Thyroid gland (tissue), 4 donors: ENCODE results near the gene COX7A1. TPM values are rescaled to one million over a fixed set of nuclear protein-coding genes. Genes with fewer than 3 reads are reported as not detected.
"Not testable (repeated sequence)": the region's sequence is repeated elsewhere in the genome, so short reads cannot be mapped to it uniquely, and the experiment has no call there.

Experiments used
- DNase-seq, 2 donors: peaks; one replicate each; pipeline ENCODE4 v3.0.0-alpha.2; 2019
- H3K27ac ChIP-seq, 3 donors: fragments of 200-600 bp; sonication (generic); 1 replicate in 2 of 3; 2 replicates in 1 of 3; pipeline ENCODE4 v1.5.1; 2016 to 2019; ENCODE audit warnings: mild to moderate bottlenecking in 1 of 3, moderate library complexity in 1 of 3
- H3K27me3 ChIP-seq: fragments of 200-600 bp; sonication (generic); one replicate; pipeline ENCODE4 v1.5.1; 2019
- H3K36me3 ChIP-seq, 2 donors: fragments of 200-600 bp; sonication (generic); one replicate each; pipeline ENCODE4 v1.5.1; 2016 to 2019
- H3K4me1 ChIP-seq, 2 donors: fragments of 200-600 bp; sonication (generic); one replicate each; pipeline ENCODE4 v1.5.1; 2017 to 2019
- H3K4me3 ChIP-seq, 3 donors: fragments of 200-600 bp; sonication (generic); replicated peaks in 1 of 3; 1 replicate in 2 of 3; 2 replicates in 1 of 3; pipeline ENCODE4 v1.5.1; 2016; ENCODE audit warnings: mild to moderate bottlenecking in 1 of 3
- H3K9me3 ChIP-seq: fragments of 200-600 bp; sonication (generic); one replicate; pipeline ENCODE4 v1.5.1; 2017
- POLR2A ChIP-seq, 2 donors: fragments of 450-650 bp; IDR thresholded peaks; one replicate each; pipeline ENCODE4 v1.6.1; 2017; ENCODE audit warnings: antibody characterized with exemption in 2 of 2, mild to moderate bottlenecking in 2 of 2, moderate library complexity in 1 of 2
- WGBS, 2 donors: methylation state at CpG; one replicate each; pipeline ENCODE4 v1.1.5; 2017; 5-methylcytosine and 5-hydroxymethylcytosine counted together
- intact Hi-C: fragments of 100-400 bp; cut with DNase I; formaldehyde crosslinking; loops from one replicate; pipeline ENCODE4 v1.15.1; 2023
- total RNA-seq, 4 donors: library from RNA; depleted of rRNA; stranded (reverse); fragments of >200 nt; gene quantifications; one replicate each; pipeline ENCODE4 v1.2.3, GENCODE V29; 2016
- TF ChIP-seq, protein P1 (sequence below), 6 experiments: fragments of 200-600 bp in 3 of 6; fragments of 450-650 bp in 3 of 6; sonication (generic) in 3 of 6; IDR thresholded peaks; one replicate each; pipeline ENCODE4 v1.5.1; 2016 to 2019; ENCODE audit warnings: antibody characterized with exemption in 6 of 6, mild to moderate bottlenecking in 2 of 6, inconsistent platforms in 1 of 6, moderate library complexity in 1 of 6

Gene COX7A1
- total RNA-seq, 4 donors from 2014 or later, result 8.0 to 36.7 (median 21.2) TPM

DNA sequence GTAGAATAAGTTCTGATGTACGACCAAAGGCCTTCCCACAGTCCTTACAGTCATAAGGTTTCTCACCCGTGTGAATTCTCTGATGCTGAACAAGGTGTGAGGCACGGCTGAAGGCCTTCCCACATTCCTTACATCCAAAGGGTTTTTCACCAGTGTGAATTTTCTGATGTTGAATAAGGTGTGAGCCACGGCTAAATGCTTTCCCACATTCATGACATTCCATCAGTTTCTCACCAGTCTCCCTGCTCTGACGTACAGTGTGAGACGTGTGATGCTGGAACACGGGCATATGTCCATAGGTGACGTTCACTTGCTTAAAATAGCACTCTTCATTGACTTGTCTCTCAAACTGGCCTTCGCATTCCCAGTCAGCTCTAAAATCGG is 31.0 kb upstream of the COX7A1 start:
- no peaks in the 10 kb centered on the region for H3K4me1 ChIP-seq
- peaks cover 10 to 14% of the 10 kb centered on the region in 2 donors for H3K36me3 ChIP-seq
- intact Hi-C loops, result no loop called here
- 88 to 90% methylated on average over 10 of the region's 10 CpGs for whole genome bisulfite sequencing, 2 donors
- H3K4me3 ChIP-seq, result no peak overlapping the region
- no peaks in the 10 kb centered on the region for H3K27me3 ChIP-seq
- TF ChIP-seq POLR2A (IDR thresholded peaks at IDR 0.05), result no peak
- DNase-seq, result no peak
- H3K27ac ChIP-seq, result no peak overlapping the region
- H3K9me3 ChIP-seq, result no peaks in the 10 kb centered on the region

DNA sequence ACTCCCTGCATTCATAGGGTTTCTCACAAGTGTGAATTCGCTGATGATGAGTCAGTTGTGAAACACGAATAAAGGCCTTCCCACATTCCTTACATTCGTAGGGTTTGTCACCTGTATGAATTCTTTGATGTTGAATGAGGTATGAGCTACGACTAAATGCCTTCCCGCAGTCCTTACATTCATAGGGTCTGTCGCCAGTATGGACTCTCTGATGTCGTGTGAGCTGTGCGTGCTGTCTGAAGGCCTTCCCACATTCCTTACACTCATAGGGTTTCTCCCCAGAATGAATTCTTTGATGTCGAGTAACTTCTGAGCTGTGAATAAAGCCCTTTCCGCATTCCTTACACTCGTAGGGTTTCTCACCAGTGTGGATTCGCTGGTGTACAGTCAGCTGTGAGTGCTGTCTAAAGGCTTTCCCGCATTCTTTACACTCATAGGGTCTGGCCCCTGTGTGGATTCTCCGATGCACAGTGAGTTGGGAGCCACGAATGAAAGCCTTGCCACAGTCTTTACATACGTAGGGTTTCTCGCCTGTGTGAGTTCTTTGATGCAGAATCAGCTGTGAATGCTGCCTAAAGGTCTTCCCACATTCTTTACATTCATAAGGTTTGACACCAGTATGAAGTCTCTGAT is 30.5 kb upstream of the COX7A1 start:
- Histone ChIP-seq H3K4me3 (no peak overlapping the region), H3K9me3 (no peaks in the 10 kb centered on the region), H3K36me3 (peaks cover 10 to 14% of the 10 kb centered on the region in 2 donors), H3K27me3 (no peaks in the 10 kb centered on the region), H3K4me1 (no peaks in the 10 kb centered on the region), H3K27ac (no peak overlapping the region)
- 87 to 89% methylated on average over 17 of the region's 17 CpGs for WGBS, 2 donors
- TF ChIP-seq, protein P1, sequence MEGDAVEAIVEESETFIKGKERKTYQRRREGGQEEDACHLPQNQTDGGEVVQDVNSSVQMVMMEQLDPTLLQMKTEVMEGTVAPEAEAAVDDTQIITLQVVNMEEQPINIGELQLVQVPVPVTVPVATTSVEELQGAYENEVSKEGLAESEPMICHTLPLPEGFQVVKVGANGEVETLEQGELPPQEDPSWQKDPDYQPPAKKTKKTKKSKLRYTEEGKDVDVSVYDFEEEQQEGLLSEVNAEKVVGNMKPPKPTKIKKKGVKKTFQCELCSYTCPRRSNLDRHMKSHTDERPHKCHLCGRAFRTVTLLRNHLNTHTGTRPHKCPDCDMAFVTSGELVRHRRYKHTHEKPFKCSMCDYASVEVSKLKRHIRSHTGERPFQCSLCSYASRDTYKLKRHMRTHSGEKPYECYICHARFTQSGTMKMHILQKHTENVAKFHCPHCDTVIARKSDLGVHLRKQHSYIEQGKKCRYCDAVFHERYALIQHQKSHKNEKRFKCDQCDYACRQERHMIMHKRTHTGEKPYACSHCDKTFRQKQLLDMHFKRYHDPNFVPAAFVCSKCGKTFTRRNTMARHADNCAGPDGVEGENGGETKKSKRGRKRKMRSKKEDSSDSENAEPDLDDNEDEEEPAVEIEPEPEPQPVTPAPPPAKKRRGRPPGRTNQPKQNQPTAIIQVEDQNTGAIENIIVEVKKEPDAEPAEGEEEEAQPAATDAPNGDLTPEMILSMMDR (IDR thresholded peaks at IDR 0.05), result no peak
- no peak for TF ChIP-seq POLR2A (IDR thresholded peaks at IDR 0.05)
- DNase-seq, result no peak
- intact Hi-C loops, result no loop called here

DNA sequence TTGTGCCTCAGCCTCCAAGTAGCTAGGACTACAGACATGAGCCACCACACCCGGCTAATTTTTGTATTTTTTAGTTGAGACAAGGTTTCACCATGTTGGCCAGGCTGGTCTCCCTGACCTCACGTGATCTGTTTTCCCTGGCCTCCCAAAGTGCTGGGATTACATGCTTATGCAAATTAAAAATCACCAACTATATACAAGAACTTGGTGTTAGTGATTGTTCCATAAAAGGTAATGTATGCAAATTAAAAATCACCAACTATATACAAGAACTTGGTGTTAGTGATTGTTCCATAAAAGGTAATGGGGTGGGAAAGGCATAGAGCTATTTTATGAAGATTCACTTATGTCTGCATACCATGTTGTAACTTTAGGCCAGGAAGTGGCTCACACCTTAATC is 26.8 kb upstream of the COX7A1 start:
- H3K27me3 ChIP-seq, H3K9me3 ChIP-seq, H3K4me1 ChIP-seq, intact Hi-C loops, H3K27ac ChIP-seq, H3K4me3 ChIP-seq, DNase-seq: not testable (repeated sequence)
- 38 to 52% methylated on average over 2 of the region's 2 CpGs for WGBS, 2 donors
- H3K36me3 ChIP-seq, result peaks cover 10 to 14% of the 10 kb centered on the region in 2 donors

DNA sequence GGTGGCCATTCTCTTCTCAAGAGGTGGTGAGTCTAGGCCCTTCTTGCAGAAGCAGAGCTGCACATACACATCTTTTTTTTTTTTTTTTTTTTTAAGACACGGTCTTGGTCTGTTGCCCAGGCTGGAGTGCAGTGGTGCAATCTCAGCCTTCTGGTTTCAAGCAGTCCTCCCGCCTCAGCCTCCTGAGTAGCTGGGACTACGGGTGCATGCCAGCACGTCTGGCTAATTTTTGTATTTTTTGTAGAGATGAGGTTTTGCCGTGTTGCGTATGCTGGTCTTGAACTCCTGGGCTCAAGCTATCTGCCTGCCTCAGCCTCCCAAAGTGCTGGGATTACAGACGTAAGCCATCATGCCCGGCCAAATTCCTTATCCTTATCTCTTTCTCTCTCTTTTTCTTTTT is 21.6 kb upstream of the COX7A1 start:
- H3K4me3 ChIP-seq, H3K36me3 ChIP-seq, DNase-seq, H3K9me3 ChIP-seq, H3K27me3 ChIP-seq, H3K27ac ChIP-seq, H3K4me1 ChIP-seq: not testable (repeated sequence)
- intact Hi-C loops, result loop anchor here (2.0 kb wide), 1 partner anchor 47 kb away; no protein-coding TSS in a partner anchor
- 72 to 74% methylated on average over 8 of the region's 8 CpGs for WGBS, 2 donors

DNA sequence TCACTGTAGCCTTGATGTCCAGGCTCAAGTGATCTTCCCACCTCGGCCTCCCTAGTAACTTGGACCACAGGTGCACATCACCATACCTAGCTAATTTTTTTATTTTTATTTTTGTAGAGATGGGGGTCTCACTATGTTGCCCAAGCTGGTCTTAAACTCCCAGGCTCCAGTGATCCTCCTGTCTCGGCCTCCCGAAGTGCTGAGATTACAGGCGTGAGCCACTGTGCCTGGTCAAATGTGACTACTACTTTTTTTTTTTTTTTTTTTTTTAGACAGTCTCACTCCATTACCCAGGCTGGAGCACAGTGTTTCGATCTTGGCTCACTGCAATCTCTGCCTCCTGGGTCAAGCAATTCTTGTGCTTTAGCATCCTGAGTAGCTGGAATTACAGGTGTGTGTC is 20.6 kb upstream of the COX7A1 start:
- Histone ChIP-seq H3K4me1 (peaks cover 6 to 10% of the 10 kb centered on the region in 2 donors), H3K4me3 (no peak overlapping the region), H3K27me3 (no peaks in the 10 kb centered on the region), H3K27ac (no peak overlapping the region), H3K9me3 (no peaks in the 10 kb centered on the region), H3K36me3 (no peaks in the 10 kb centered on the region)
- DNase-seq, result no peak
- intact Hi-C loops, result loop anchor here (2.0 kb wide), 1 partner anchor 46 kb away; no protein-coding TSS in a partner anchor
- TF ChIP-seq, protein P1 (IDR thresholded peaks at IDR 0.05), result no peak
- no peak for TF ChIP-seq POLR2A (IDR thresholded peaks at IDR 0.05)
- 85 to 97% methylated on average over 5 of the region's 5 CpGs for WGBS, 2 donors

DNA sequence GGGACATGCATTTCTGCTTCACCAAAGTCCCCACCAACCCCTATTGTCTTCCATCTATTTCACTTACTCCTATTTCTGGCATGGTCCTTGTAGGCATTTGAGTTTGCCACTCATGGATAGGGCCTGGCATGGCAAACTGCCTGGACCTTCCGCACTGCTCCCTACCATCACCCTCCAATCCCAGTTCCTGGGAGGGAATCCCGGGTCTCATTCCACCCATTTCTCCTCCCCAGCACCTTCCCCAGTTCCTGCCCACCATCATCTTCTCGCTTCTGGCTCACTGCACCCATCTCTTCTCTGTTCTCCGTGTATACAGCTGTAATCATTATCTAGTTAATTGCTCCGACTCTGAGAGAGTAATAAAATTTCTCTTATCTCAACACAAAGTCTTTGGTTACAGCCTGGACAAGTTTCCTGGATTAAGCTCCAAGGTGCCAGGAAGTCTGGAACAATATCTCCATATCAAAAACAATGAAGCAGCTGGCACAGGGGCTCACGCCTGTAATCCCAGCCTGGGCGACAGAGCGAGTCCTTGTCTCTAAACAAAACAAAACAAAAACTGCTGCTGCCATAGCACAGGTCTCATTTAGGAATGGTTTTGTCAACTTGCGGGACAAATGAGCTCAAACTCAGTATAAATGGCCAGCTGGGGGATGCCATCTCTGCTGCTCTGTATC is 17.0 kb upstream of the COX7A1 start:
- H3K9me3 ChIP-seq, result no peaks in the 10 kb centered on the region
- H3K27me3 ChIP-seq, result no peaks in the 10 kb centered on the region
- TF ChIP-seq, protein P1 (IDR thresholded peaks at IDR 0.05), result no peak
- no peak for TF ChIP-seq POLR2A (IDR thresholded peaks at IDR 0.05)
- no peaks in the 10 kb centered on the region for H3K36me3 ChIP-seq
- H3K4me1 ChIP-seq, result peaks cover 6 to 10% of the 10 kb centered on the region in 2 donors
- 50 to 54% methylated on average over 9 of the region's 9 CpGs for WGBS, 2 donors
- H3K27ac ChIP-seq, result peak overlapping the region in 2 of 3 donors; percentile 1 to 63
- H3K4me3 ChIP-seq, result no peak overlapping the region
- peak; percentile 34 to 37 for DNase-seq
- intact Hi-C loops, result no loop called here
